ENCODE data around the gene C4orf36. TPM values are rescaled to one million over a fixed set of nuclear protein-coding genes. Genes with fewer than 3 reads are reported as not detected.

C4orf36 gene
- total and polyA plus RNA-seq, 2 donors (not counting 1 experiment from before 2014, with no cell fraction given) = 0.98 to 6.3 TPM

GRCh38 chr4:86840858-86841257 lies 51.4 kb downstream of the C4orf36 start:
- no peak overlapping the region for H2AFZ ChIP-seq (ENCODE audit: low read length)
- DNase-seq (ENCODE audit: low read depth in 2 of 2) = peak in 1 of 2 donors; percentile 37
- TF ChIP-seq EZH2 (IDR thresholded peaks at IDR 0.05; ENCODE audit: low read length, missing control alignments) (no peak), CTCF (conservative IDR thresholded peaks at IDR 0.05 in 1 of 2, IDR thresholded peaks at IDR 0.05 in 1 of 2; ENCODE audit: low read depth in 1 of 2, low read length in 2 of 2) (no peak)
- H3K36me3 ChIP-seq (ENCODE audit: control insufficient read depth, insufficient read depth, low read length) = no peaks in the 10 kb centered on the region
- no peaks in the 10 kb centered on the region for H3K27me3 ChIP-seq (ENCODE audit: control insufficient read depth, insufficient read depth, low read length)
- no peak overlapping the region for H3K9ac ChIP-seq (ENCODE audit: insufficient read depth, low read length)
- H3K4me3 ChIP-seq (replicated peaks in 1 of 4; ENCODE audit: control extremely low read depth in 1 of 4, insufficient read depth in 1 of 4, low read depth in 3 of 4, low read length in 4 of 4) = no peak overlapping the region
- H3K27ac ChIP-seq (ENCODE audit: insufficient read depth, low read length) = no peak overlapping the region
- H3K4me1 ChIP-seq (ENCODE audit: control insufficient read depth, extremely low read depth, insufficient read depth, low read length) = peaks cover 3% of the 10 kb centered on the region
- no peaks in the 10 kb centered on the region for H4K20me1 ChIP-seq (ENCODE audit: control insufficient read depth, extremely low read depth, insufficient read depth, low read length)
- H3K9me3 ChIP-seq (ENCODE audit: control insufficient read depth, insufficient read depth, low read depth, low read length) = no peaks in the 10 kb centered on the region
- H3K4me2 ChIP-seq (ENCODE audit: extremely low read depth, insufficient read depth, low read length) = no peak overlapping the region
- no peaks in the 10 kb centered on the region for H3K79me2 ChIP-seq (ENCODE audit: control insufficient read depth, insufficient read depth, low read length)

GRCh38 chr4:86837691-86838503 lies 54.3 kb downstream of the C4orf36 start:
- Histone ChIP-seq H3K36me3 (ENCODE audit: control insufficient read depth, insufficient read depth, low read length) (no peaks in the 10 kb centered on the region), H3K9ac (ENCODE audit: insufficient read depth, low read length) (no peak overlapping the region), H4K20me1 (ENCODE audit: control insufficient read depth, extremely low read depth, insufficient read depth, low read length) (no peaks in the 10 kb centered on the region), H3K27me3 (ENCODE audit: control insufficient read depth, insufficient read depth, low read length) (no peaks in the 10 kb centered on the region), H3K27ac (ENCODE audit: insufficient read depth, low read length) (no peak overlapping the region), H3K9me3 (ENCODE audit: control insufficient read depth, insufficient read depth, low read depth, low read length) (no peaks in the 10 kb centered on the region), H3K4me3 (replicated peaks in 1 of 4; ENCODE audit: control extremely low read depth in 1 of 4, insufficient read depth in 1 of 4, low read depth in 3 of 4, low read length in 4 of 4) (no peak overlapping the region), H3K79me2 (ENCODE audit: control insufficient read depth, insufficient read depth, low read length) (no peaks in the 10 kb centered on the region), H2AFZ (ENCODE audit: low read length) (no peak overlapping the region), H3K4me1 (ENCODE audit: control insufficient read depth, extremely low read depth, insufficient read depth, low read length) (peaks cover 14% of the 10 kb centered on the region), H3K4me2 (ENCODE audit: extremely low read depth, insufficient read depth, low read length) (peak overlapping the region; percentile 4)
- DNase-seq (ENCODE audit: low read depth in 2 of 2) = peak in 1 of 2 donors; percentile 54
- no peak for TF ChIP-seq CTCF (conservative IDR thresholded peaks at IDR 0.05 in 1 of 2, IDR thresholded peaks at IDR 0.05 in 1 of 2; ENCODE audit: low read depth in 1 of 2, low read length in 2 of 2)

GRCh38 chr4:86835677-86836076 lies 56.5 kb downstream of the C4orf36 start:
- Histone ChIP-seq H3K9me3 (ENCODE audit: control insufficient read depth, insufficient read depth, low read depth, low read length) (no peaks in the 10 kb centered on the region), H3K4me1 (ENCODE audit: control insufficient read depth, extremely low read depth, insufficient read depth, low read length) (peaks cover 17% of the 10 kb centered on the region), H3K4me2 (ENCODE audit: extremely low read depth, insufficient read depth, low read length) (no peak overlapping the region), H3K79me2 (ENCODE audit: control insufficient read depth, insufficient read depth, low read length) (no peaks in the 10 kb centered on the region), H3K4me3 (replicated peaks in 1 of 4; ENCODE audit: control extremely low read depth in 1 of 4, insufficient read depth in 1 of 4, low read depth in 3 of 4, low read length in 4 of 4) (no peak overlapping the region), H3K27ac (ENCODE audit: insufficient read depth, low read length) (peak overlapping the region; percentile 57), H3K36me3 (ENCODE audit: control insufficient read depth, insufficient read depth, low read length) (no peaks in the 10 kb centered on the region), H2AFZ (ENCODE audit: low read length) (no peak overlapping the region), H4K20me1 (ENCODE audit: control insufficient read depth, extremely low read depth, insufficient read depth, low read length) (no peaks in the 10 kb centered on the region), H3K27me3 (ENCODE audit: control insufficient read depth, insufficient read depth, low read length) (no peaks in the 10 kb centered on the region), H3K9ac (ENCODE audit: insufficient read depth, low read length) (no peak overlapping the region)
- TF ChIP-seq CTCF (conservative IDR thresholded peaks at IDR 0.05 in 1 of 2, IDR thresholded peaks at IDR 0.05 in 1 of 2; ENCODE audit: low read depth in 1 of 2, low read length in 2 of 2) (no peak), EZH2 (IDR thresholded peaks at IDR 0.05; ENCODE audit: low read length, missing control alignments) (no peak)
- DNase-seq (ENCODE audit: low read depth in 2 of 2) = no peak
